HCT116 (cell line): ENCODE measurements around the gene CWH43. TPM values are rescaled to one million over a fixed set of nuclear protein-coding genes. Genes with fewer than 3 reads are reported as not detected.

ENCODE experiments used
- ATAC-seq: fragments of 200-7000 bp; cut with Tn5 transposase; 2 replicates; pipeline ENCODE4 v1.9.1; 2020; ENCODE audit warnings: mild to moderate bottlenecking, moderate library complexity
- BruUV-seq: library from RNA; stranded (reverse); fragments of 400-500 nt; replicated peaks from 2 replicates; lab custom pipeline; 2021; lab: Mats Ljungman, UMichigan
- CTCF ChIA-PET: fragments of 300-600 bp; sonication (Branson Sonifier 250); formaldehyde crosslinking; loops from one replicate; lab custom pipeline; 2021; ENCODE audit warnings: antibody characterized with exemption; lab: Charles Lee
- POLR2A ChIA-PET: fragments of 300-600, 350-600 bp; sonication (Branson Sonifier 250); formaldehyde crosslinking; loops from one replicate; lab custom pipeline; 2021; ENCODE audit warnings: antibody characterized with exemption; lab: Charles Lee
- RAD21 ChIA-PET, 2 experiments: fragments of 300-600 bp; sonication (Branson Sonifier 250); formaldehyde crosslinking; loops; one replicate each; lab custom pipeline; 2023; ENCODE audit warnings: low total read pairs in 2 of 2; ENCODE audit not compliant: uncharacterized antibody in 2 of 2, unreplicated experiment in 2 of 2, low non-redundant PET in 1 of 2; lab: Charles Lee
- DNase-seq: peaks from one replicate; pipeline ENCODE4 v3.0.0-alpha.2; 2010; ENCODE audit warnings: low read depth, low spot score
- H2AFZ ChIP-seq: fragments of 200-600 bp; shearing (Covaris generic), sonication (generic); 2 replicates; pipeline ENCODE4 v1.6.1; 2017; ENCODE audit warnings: low read depth, mixed run types, mixed read lengths, antibody characterized with exemption, low read length; ENCODE audit not compliant: poor library complexity, severe bottlenecking
- H3K27ac ChIP-seq: 2 replicates; pipeline ENCODE4 v1.5.1; 2012; ENCODE audit warnings: low read depth, low read length
- H3K27me3 ChIP-seq: fragments of 200-600 bp; sonication (generic); 2 replicates; pipeline ENCODE4 v1.6.1; 2016; ENCODE audit warnings: mixed run types, low read length, mixed read lengths; ENCODE audit not compliant: insufficient read depth
- H3K36me3 ChIP-seq, 2 experiments: fragments of 200-500 bp in 1 of 2; fragments of 200-600 bp in 1 of 2; sonication (Bioruptor generic) in 1 of 2; sonication (generic) in 1 of 2; 2 replicates each; pipeline versions ENCODE4 v1.5.1 to v1.6.1; 2014 to 2016; ENCODE audit warnings: low read length in 2 of 2, inconsistent platforms in 1 of 2, mixed read lengths in 1 of 2, mixed run types in 1 of 2; ENCODE audit not compliant: insufficient read depth in 2 of 2, control insufficient read depth in 1 of 2
- H3K4me1 ChIP-seq, 2 experiments: fragments of 200-600 bp in 1 of 2; sonication (generic) in 1 of 2; 2 replicates each; pipeline versions ENCODE4 v1.5.1 to v1.6.1; 2012 to 2017; ENCODE audit warnings: low read length in 2 of 2, inconsistent platforms in 1 of 2, mild to moderate bottlenecking in 1 of 2, mixed read lengths in 1 of 2, mixed run types in 1 of 2, moderate library complexity in 1 of 2; ENCODE audit not compliant: insufficient read depth in 2 of 2, control insufficient read depth in 1 of 2
- H3K4me2 ChIP-seq: fragments of 200-600 bp; sonication (generic); 2 replicates; pipeline ENCODE4 v1.6.1; 2017; ENCODE audit warnings: mixed run types, low read length, mixed read lengths
- H3K4me3 ChIP-seq, 2 experiments: fragments of 200-600 bp in 1 of 2; sonication (generic) in 1 of 2; replicated peaks in 1 of 2; 2 replicates each; pipeline ENCODE4 v1.5.1; 2011 to 2016; ENCODE audit warnings: low read length in 2 of 2, control low read depth in 1 of 2, low read depth in 1 of 2, mild to moderate bottlenecking in 1 of 2, mixed read lengths in 1 of 2, mixed run types in 1 of 2
- H3K79me2 ChIP-seq: fragments of 200-600 bp; sonication (generic); 2 replicates; pipeline ENCODE4 v1.6.1; 2017; ENCODE audit warnings: mild to moderate bottlenecking, mixed run types, low read length, moderate library complexity, mixed read lengths; ENCODE audit not compliant: insufficient read depth
- H3K9ac ChIP-seq: fragments of 200-600 bp; sonication (generic); 2 replicates; pipeline ENCODE4 v1.6.1; 2016; ENCODE audit warnings: low read length, mixed read lengths
- H3K9me2 ChIP-seq: fragments of 200-600 bp; sonication (generic), shearing (Covaris generic); 2 replicates; pipeline ENCODE4 v1.6.1; 2017; ENCODE audit warnings: mixed run types, mild to moderate bottlenecking, moderate library complexity; ENCODE audit not compliant: insufficient read depth
- H3K9me3 ChIP-seq, 2 experiments: fragments of 200-500 bp in 1 of 2; fragments of 200-600 bp in 1 of 2; sonication (Bioruptor generic) in 1 of 2; sonication (generic) in 1 of 2; 2 replicates each; pipeline ENCODE4 v1.6.1; 2014 to 2017; ENCODE audit warnings: low read length in 2 of 2, mixed read lengths in 2 of 2, inconsistent platforms in 1 of 2, low read depth in 1 of 2, mild to moderate bottlenecking in 1 of 2, mixed run types in 1 of 2, moderate library complexity in 1 of 2; ENCODE audit not compliant: control insufficient read depth in 1 of 2, insufficient read depth in 1 of 2
- H4K20me1 ChIP-seq: fragments of 200-600 bp; sonication (generic), shearing (Covaris generic); 2 replicates; pipeline ENCODE4 v1.6.1; 2017; ENCODE audit warnings: mixed run types, mild to moderate bottlenecking, moderate library complexity; ENCODE audit not compliant: insufficient read depth
- CBX3 ChIP-seq: IDR thresholded peaks from 2 replicates; pipeline ENCODE4 v1.6.1; 2012; ENCODE audit warnings: low read depth
- CEBPB ChIP-seq: IDR thresholded peaks from 2 replicates; pipeline ENCODE4 v1.6.1; 2012; ENCODE audit warnings: low read depth
- CTCF ChIP-seq, 3 experiments: fragments of 200-600 bp in 1 of 3; sonication (generic) in 1 of 3; IDR thresholded peaks in 2 of 3; conservative IDR thresholded peaks in 1 of 3; 2 replicates each; pipeline ENCODE4 v1.5.1; 2012 to 2017; ENCODE audit warnings: low read depth in 2 of 3, low read length in 2 of 3, antibody characterized with exemption in 1 of 3, borderline replicate concordance in 1 of 3, control low read depth in 1 of 3, mild to moderate bottlenecking in 1 of 3, mixed read lengths in 1 of 3, mixed run types in 1 of 3, moderate library complexity in 1 of 3; ENCODE audit not compliant: insufficient read depth in 1 of 3
- EGR1 ChIP-seq: IDR thresholded peaks from 2 replicates; pipeline ENCODE4 v1.6.1; 2012; ENCODE audit warnings: low read depth
- EZH2phosphoT487 ChIP-seq: fragments of 200-600 bp; IDR thresholded peaks from 2 replicates; pipeline ENCODE4 v1.6.1; 2018; ENCODE audit warnings: antibody characterized with exemption, borderline replicate concordance
- FOSL1 ChIP-seq: IDR thresholded peaks from 2 replicates; pipeline ENCODE4 v1.6.1; 2012; ENCODE audit warnings: low read depth
- JUND ChIP-seq: IDR thresholded peaks from 2 replicates; pipeline ENCODE4 v1.6.1; 2012
- POLR2A ChIP-seq: IDR thresholded peaks from 2 replicates; pipeline ENCODE4 v1.7.0; 2011; ENCODE audit warnings: borderline replicate concordance; ENCODE audit not compliant: insufficient read depth, insufficient read length; ENCODE audit errors: extremely low read depth
- POLR2AphosphoS5 ChIP-seq: IDR thresholded peaks from 2 replicates; pipeline ENCODE4 v1.6.1; 2011; ENCODE audit warnings: mild to moderate bottlenecking, low read depth, low read length, moderate library complexity
- RAD21 ChIP-seq: IDR thresholded peaks from 2 replicates; pipeline ENCODE4 v1.6.1; 2012; ENCODE audit warnings: low read depth, mild to moderate bottlenecking
- REST ChIP-seq: IDR thresholded peaks from 2 replicates; pipeline ENCODE4 v1.6.1; 2012; ENCODE audit warnings: low read depth
- SIN3A ChIP-seq: IDR thresholded peaks from 2 replicates; pipeline ENCODE4 v1.6.1; 2012; ENCODE audit warnings: low read depth
- SP1 ChIP-seq: IDR thresholded peaks from 2 replicates; pipeline ENCODE4 v1.6.1; 2012; ENCODE audit warnings: low read depth
- ZFX ChIP-seq: fragments of 450-650 bp; IDR thresholded peaks from 2 replicates; pipeline ENCODE4 v1.6.1; 2017
- ZNF274 ChIP-seq: fragments of 200-500 bp; sonication (Bioruptor generic); IDR thresholded peaks from 2 replicates; pipeline ENCODE4 v1.6.1; 2014; ENCODE audit warnings: mild to moderate bottlenecking, low read depth, low read length, inconsistent platforms
- intact Hi-C: fragments of 100-400 bp; cut with micrococcal nuclease; formaldehyde crosslinking; loops from 2 replicates; pipeline ENCODE4 v1.10.0; 2022
- total RNA-seq: library from RNA; stranded (reverse); gene quantifications from one replicate; pipeline ENCODE4 v1.2.1, GENCODE V29; 2021; ENCODE audit not compliant: unreplicated experiment

Gene CWH43
- total RNA-seq, 1 experiment from 2014 or later, result not detected

DNA sequence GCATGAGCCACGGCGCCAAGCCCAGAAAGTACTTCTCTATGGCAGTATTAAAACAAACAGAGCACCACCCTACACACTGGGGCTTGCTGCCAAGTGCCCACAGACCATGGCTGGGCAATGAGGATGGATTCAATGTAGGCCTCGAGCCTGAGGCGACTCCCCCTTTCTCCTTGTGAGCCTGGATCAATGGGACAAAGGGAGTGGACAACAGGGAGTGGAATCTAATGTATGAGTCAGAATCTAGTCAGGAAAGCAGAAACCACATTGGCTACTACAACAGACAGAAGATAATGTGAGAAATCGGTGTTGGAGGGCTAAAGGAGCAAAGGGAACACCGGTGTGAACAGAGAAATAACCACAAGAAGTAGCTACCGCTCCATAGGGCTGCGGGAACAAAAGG, 41.8 kb upstream of the CWH43 start:
- H3K9ac ChIP-seq, result peak overlapping the region; percentile 45
- ChIA-PET CTCF (interaction anchor here (0.5 to 2.9 kb wide), 16 partner anchors 9 to 384 kb away, joined by 3 to 23 read pairs (median 4); partner anchors contain the start of gene OCIAD2), POLR2A (interaction anchor here (0.9 to 1.8 kb wide), 3 partner anchors 13 to 38 kb away, joined by 3 to 6 read pairs (median 4); partner anchors contain the start of gene OCIAD2), RAD21 (no interaction called here)
- DNase-seq (peak; percentile 83), ATAC-seq (peak; percentile 82)
- H3K27ac ChIP-seq, result peak overlapping the region; percentile 58
- no peaks in the 10 kb centered on the region for H3K36me3 ChIP-seq
- H3K79me2 ChIP-seq, result no peaks in the 10 kb centered on the region
- no peaks in the 10 kb centered on the region for H3K27me3 ChIP-seq
- peak overlapping the region; percentile 94 for H2AFZ ChIP-seq
- no peaks in the 10 kb centered on the region for H4K20me1 ChIP-seq
- TF ChIP-seq EZH2phosphoT487, result no peak
- 0 out of 2 replicates have a peak, but pooled peaks have one; percentile 32 for TF ChIP-seq SP1
- peak; percentile 63 for TF ChIP-seq FOSL1
- TF ChIP-seq JUND, result peak; percentile 30; the same call in 1 of the 2 replicates
- peak; percentile 57; the same call in 1 of the 2 replicates for TF ChIP-seq CBX3
- TF ChIP-seq EGR1, result no peak
- no peaks in the 10 kb centered on the region for H3K9me3 ChIP-seq
- peaks cover 12 to 27% of the 10 kb centered on the region in 2 experiments for H3K4me1 ChIP-seq
- H3K4me2 ChIP-seq, result peak overlapping the region; percentile 60
- BruUV-seq, result no TSS peak
- peak overlapping the region in 1 of 2 experiments; percentile 24; a peak in 1 of 4 replicates for H3K4me3 ChIP-seq
- no peaks in the 10 kb centered on the region for H3K9me2 ChIP-seq
- intact Hi-C loops, result loop anchor here (1.0 to 5.0 kb wide), 2 partner anchors 10 to 112 kb away; partner anchors contain the start of gene OCIAD1

- H3K36me3 ChIP-seq, result no peaks in the 10 kb centered on the region
- H3K4me2 ChIP-seq, result peak overlapping the region; percentile 60
- H3K9me2 ChIP-seq, result no peaks in the 10 kb centered on the region
- H3K4me3 ChIP-seq, result peak overlapping the region in 1 of 2 experiments; percentile 24; a peak in 3 of 4 replicates
- no peak for DNase-seq
- RAD21 ChIA-PET, result interaction anchor here in 1 of 2 experiments (0.5 kb wide), 1 partner anchor 166 kb away, joined by 3 read pairs; no protein-coding TSS in a partner anchor
- no peaks in the 10 kb centered on the region for H4K20me1 ChIP-seq
- H3K9me3 ChIP-seq, result no peaks in the 10 kb centered on the region
- peaks cover 12 to 27% of the 10 kb centered on the region in 2 experiments for H3K4me1 ChIP-seq
- no peaks in the 10 kb centered on the region for H3K27me3 ChIP-seq
- POLR2A ChIA-PET, result interaction anchor here (0.9 to 1.8 kb wide), 3 partner anchors 12 to 38 kb away, joined by 3 to 6 read pairs (median 4); partner anchors contain the start of gene OCIAD2
- CTCF ChIA-PET, result interaction anchor here (0.7 to 2.9 kb wide), 20 partner anchors 9 to 384 kb away, joined by 3 to 23 read pairs (median 4); partner anchors contain the start of gene OCIAD2
- H3K79me2 ChIP-seq, result no peaks in the 10 kb centered on the region
- peak overlapping the region; percentile 94 for H2AFZ ChIP-seq
- peak; percentile 70 for ATAC-seq
- peak overlapping the region; percentile 58 for H3K27ac ChIP-seq
- H3K9ac ChIP-seq, result peak overlapping the region; percentile 45
- intact Hi-C loops, result loop anchor here (1.0 to 5.0 kb wide), 2 partner anchors 10 to 112 kb away; partner anchors contain the start of gene OCIAD1
- BruUV-seq, result no TSS peak
- TF ChIP-seq JUND, result no peak
- no peak for TF ChIP-seq ZFX
- no peak for TF ChIP-seq SIN3A
- no peak for TF ChIP-seq SP1
- TF ChIP-seq REST, result no peak
- peak; percentile 39 for TF ChIP-seq RAD21
- no peak for TF ChIP-seq EGR1
- TF ChIP-seq CTCF (IDR thresholded peaks at IDR 0.05 in 2 of 3, conservative IDR thresholded peaks at IDR 0.05 in 1 of 3; ENCODE audit: borderline replicate concordance in 1 of 3, insufficient read depth in 1 of 3, low read depth in 2 of 3, low read length in 2 of 3), result peak; percentile 45 to 90 (median 88); a peak in 5 of 6 replicates
- no peak for TF ChIP-seq ZNF274
- TF ChIP-seq POLR2A, result no peak
- TF ChIP-seq CEBPB, result no peak
- no peak for TF ChIP-seq POLR2AphosphoS5
Observed at GRCh38 chr4:48944756-48945241, 41.3 kb upstream of the CWH43 start.
